NB4 (cell line): ENCODE data around the gene DUOX1.

Experiments
- DNase-seq: peaks from one replicate; pipeline ENCODE4 v3.0.0; 2010; ENCODE audit warnings: low read depth
- H3K4me3 ChIP-seq: one replicate; pipeline ENCODE4 v1.5.1; 2011; ENCODE audit warnings: mild to moderate bottlenecking, low read depth, low read length, moderate library complexity
- MYC ChIP-seq: IDR thresholded peaks from 2 replicates; pipeline ENCODE4 v1.6.1; 2011; ENCODE audit warnings: low read depth, low read length
- POLR2A ChIP-seq: IDR thresholded peaks from 2 replicates; pipeline ENCODE4 v1.6.1; 2011; ENCODE audit warnings: mild to moderate bottlenecking; ENCODE audit not compliant: insufficient read length; ENCODE audit errors: extremely low read depth
- TF ChIP-seq, protein P1 (sequence below): IDR thresholded peaks from 2 replicates; pipeline ENCODE4 v1.6.1; 2011; ENCODE audit warnings: low read depth, low read length
- TF ChIP-seq, protein P2 (sequence below): IDR thresholded peaks from one replicate; pipeline ENCODE4 v1.5.1; 2012; ENCODE audit warnings: low read depth, low read length

DUOX1 gene

DNA sequence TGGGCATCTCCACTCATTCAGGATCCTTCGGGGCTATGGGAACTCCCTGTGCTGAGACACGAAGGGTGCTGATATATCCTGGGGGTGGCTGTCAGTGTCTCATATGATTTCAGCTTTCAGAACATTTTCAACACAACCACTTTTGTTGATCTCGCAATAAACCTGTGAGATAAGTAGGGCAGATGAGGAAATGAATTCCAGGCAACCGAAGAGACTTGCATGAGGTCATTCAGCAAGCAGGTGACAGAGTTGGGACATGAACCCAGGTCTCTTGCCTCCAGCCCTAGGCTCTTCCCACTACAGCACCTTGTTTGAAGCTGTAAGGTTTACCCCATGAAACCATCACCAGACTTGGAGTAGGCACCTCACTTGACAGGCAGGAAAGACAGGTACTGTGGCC is 16.6 kb downstream of the DUOX1 start:
- TF ChIP-seq POLR2A (no peak), MYC (no peak)
- TF ChIP-seq, protein P1, sequence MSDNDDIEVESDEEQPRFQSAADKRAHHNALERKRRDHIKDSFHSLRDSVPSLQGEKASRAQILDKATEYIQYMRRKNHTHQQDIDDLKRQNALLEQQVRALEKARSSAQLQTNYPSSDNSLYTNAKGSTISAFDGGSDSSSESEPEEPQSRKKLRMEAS: no peak
- TF ChIP-seq, protein P2, sequence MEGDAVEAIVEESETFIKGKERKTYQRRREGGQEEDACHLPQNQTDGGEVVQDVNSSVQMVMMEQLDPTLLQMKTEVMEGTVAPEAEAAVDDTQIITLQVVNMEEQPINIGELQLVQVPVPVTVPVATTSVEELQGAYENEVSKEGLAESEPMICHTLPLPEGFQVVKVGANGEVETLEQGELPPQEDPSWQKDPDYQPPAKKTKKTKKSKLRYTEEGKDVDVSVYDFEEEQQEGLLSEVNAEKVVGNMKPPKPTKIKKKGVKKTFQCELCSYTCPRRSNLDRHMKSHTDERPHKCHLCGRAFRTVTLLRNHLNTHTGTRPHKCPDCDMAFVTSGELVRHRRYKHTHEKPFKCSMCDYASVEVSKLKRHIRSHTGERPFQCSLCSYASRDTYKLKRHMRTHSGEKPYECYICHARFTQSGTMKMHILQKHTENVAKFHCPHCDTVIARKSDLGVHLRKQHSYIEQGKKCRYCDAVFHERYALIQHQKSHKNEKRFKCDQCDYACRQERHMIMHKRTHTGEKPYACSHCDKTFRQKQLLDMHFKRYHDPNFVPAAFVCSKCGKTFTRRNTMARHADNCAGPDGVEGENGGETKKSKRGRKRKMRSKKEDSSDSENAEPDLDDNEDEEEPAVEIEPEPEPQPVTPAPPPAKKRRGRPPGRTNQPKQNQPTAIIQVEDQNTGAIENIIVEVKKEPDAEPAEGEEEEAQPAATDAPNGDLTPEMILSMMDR: no peak
- H3K4me3 ChIP-seq: no peak overlapping the region
- DNase-seq: no peak

DNA sequence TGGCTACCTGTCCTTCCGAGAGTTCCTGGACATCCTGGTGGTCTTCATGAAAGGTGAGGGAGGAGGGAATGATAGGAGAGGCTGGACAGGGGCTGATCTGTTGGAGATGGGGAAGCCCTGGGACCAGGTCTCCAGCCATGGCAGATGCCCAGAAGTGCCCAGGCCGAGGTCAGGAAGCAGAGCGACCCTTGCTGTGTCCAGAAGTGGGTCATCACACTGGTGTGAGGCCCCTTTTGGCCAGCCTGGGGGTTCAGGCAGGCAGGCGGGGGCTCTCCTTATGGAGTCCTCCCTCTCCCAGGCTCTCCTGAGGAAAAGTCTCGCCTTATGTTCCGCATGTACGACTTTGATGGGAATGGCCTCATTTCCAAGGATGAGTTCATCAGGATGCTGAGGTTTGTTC is 17.8 kb downstream of the DUOX1 start:
- DNase-seq: no peak
- TF ChIP-seq, protein P1: no peak
- TF ChIP-seq, protein P2: no peak
- TF ChIP-seq MYC (no peak), POLR2A (no peak)

DNA sequence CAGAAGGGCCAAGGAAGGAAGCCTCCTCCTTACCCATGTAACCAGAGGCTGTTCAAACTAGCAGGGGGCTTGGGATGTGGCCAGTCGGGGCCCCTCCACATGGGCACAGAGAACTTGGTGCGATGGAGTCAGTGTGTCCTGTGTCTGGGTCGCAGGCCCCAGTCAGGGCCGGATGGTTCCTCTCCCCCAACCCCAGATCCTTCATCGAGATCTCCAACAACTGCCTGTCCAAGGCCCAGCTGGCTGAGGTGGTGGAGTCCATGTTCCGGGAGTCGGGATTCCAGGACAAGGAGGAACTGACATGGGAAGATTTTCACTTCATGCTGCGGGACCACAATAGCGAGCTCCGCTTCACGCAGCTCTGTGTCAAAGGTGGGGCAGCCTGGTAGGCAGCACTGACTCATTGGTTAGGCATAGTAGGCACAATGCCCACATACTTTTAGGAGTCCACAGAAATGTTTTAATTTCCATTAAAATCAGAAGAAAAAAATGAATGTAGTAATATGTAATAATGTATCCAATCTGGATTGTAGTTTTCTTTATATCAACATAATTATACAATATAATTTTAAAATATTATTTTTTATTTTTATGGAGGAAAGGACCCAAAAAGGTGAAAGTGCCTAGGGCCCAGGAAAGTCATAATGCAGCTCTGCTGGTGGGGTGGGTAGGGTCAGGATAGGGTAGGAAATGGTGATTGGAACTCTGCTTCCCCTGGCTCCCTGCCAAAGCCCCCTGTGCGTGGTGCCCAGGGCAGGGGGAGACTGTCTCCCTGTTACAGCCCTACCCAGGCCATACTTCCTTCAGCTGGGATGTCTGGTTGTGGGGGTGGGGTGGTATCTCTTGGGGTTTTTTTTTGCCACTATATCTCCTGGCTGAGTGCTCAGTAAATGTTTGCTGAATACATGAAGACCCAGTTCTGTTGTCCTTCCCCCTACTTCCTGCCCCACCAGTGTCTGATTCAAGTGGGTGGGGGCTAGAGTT is 18.6 kb downstream of the DUOX1 start:
- no peak for DNase-seq
- TF ChIP-seq POLR2A: no peak
- TF ChIP-seq, protein P1: no peak
- TF ChIP-seq, protein P2: no peak

More for the DNA sequence above, 17.8 kb downstream of the DUOX1 start:
- H3K4me3 ChIP-seq: no peak overlapping the region

DNA sequence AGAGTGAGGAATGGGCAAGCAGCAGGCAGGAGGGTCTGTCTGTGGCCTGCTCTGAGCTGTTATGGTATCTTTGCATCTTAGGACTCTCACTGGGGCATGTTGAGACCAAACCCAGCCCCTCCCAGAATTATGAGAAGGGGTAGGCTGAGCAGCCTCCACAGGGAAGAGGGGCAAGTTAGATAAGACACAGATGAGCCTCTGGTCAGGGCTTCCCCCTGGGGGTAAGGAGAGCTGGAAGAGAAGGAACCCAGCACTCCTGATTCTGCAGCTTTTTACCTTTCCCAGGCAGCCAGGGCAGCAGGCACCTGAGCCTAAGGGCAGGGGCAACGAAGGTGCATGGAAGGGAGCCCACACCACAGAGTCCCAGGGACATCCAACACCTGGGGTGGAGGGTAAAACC is 19.3 kb downstream of the DUOX1 start:
- DNase-seq: no peak
- TF ChIP-seq, protein P1: no peak
- TF ChIP-seq MYC (no peak), POLR2A (no peak)
- TF ChIP-seq, protein P2: no peak
- H3K4me3 ChIP-seq: no peak overlapping the region

More for the DNA sequence above, 18.6 kb downstream of the DUOX1 start:
- H3K4me3 ChIP-seq: no peak overlapping the region

DNA sequence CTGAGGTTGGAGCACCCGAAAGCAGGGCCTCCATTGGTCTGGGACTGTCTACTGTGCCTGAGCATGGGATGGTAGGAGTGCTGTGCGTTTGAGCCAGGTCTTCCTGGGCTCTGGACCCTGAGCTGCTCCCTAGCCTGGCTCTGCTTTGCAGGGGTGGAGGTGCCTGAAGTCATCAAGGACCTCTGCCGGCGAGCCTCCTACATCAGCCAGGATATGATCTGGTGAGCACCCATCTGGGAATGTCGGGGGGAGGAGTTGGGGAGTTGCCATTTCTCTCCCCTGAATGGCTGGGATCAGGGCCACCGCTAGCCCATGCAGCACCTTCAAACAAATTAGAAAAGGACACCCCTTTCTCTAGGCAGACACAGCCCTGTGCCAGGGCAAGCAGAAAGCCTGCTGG is 20.7 kb downstream of the DUOX1 start:
- TF ChIP-seq, protein P2: no peak
- TF ChIP-seq, protein P1: no peak
- TF ChIP-seq MYC: no peak
- no peak for TF ChIP-seq POLR2A
- H3K4me3 ChIP-seq: no peak overlapping the region
- DNase-seq: no peak
